HCT116 (cell line): Measurements from ENCODE around the gene PDE4C. TPM values are rescaled to one million over a fixed set of nuclear protein-coding genes. Genes with fewer than 3 reads are reported as not detected.

ENCODE experiments used
- ATAC-seq: fragments of 200-7000 bp; cut with Tn5 transposase; 2 replicates; pipeline ENCODE4 v1.9.1; 2020; ENCODE audit warnings: mild to moderate bottlenecking, moderate library complexity
- BruUV-seq: library from RNA; stranded (reverse); fragments of 400-500 nt; replicated peaks from 2 replicates; lab custom pipeline; 2021; lab: Mats Ljungman, UMichigan
- CTCF ChIA-PET: fragments of 300-600 bp; sonication (Branson Sonifier 250); formaldehyde crosslinking; loops from one replicate; lab custom pipeline; 2021; ENCODE audit warnings: antibody characterized with exemption; lab: Charles Lee
- POLR2A ChIA-PET: fragments of 300-600, 350-600 bp; sonication (Branson Sonifier 250); formaldehyde crosslinking; loops from one replicate; lab custom pipeline; 2021; ENCODE audit warnings: antibody characterized with exemption; lab: Charles Lee
- RAD21 ChIA-PET, 2 experiments: fragments of 300-600 bp; sonication (Branson Sonifier 250); formaldehyde crosslinking; loops; one replicate each; lab custom pipeline; 2023; ENCODE audit warnings: low total read pairs in 2 of 2; ENCODE audit not compliant: uncharacterized antibody in 2 of 2, unreplicated experiment in 2 of 2, low non-redundant PET in 1 of 2; lab: Charles Lee
- DNase-seq: peaks from one replicate; pipeline ENCODE4 v3.0.0-alpha.2; 2010; ENCODE audit warnings: low read depth, low spot score
- H2AFZ ChIP-seq: fragments of 200-600 bp; shearing (Covaris generic), sonication (generic); 2 replicates; pipeline ENCODE4 v1.6.1; 2017; ENCODE audit warnings: low read depth, mixed run types, mixed read lengths, antibody characterized with exemption, low read length; ENCODE audit not compliant: poor library complexity, severe bottlenecking
- H3K27ac ChIP-seq: 2 replicates; pipeline ENCODE4 v1.5.1; 2012; ENCODE audit warnings: low read depth, low read length
- H3K27me3 ChIP-seq: fragments of 200-600 bp; sonication (generic); 2 replicates; pipeline ENCODE4 v1.6.1; 2016; ENCODE audit warnings: mixed run types, low read length, mixed read lengths; ENCODE audit not compliant: insufficient read depth
- H3K36me3 ChIP-seq, 2 experiments: fragments of 200-500 bp in 1 of 2; fragments of 200-600 bp in 1 of 2; sonication (Bioruptor generic) in 1 of 2; sonication (generic) in 1 of 2; 2 replicates each; pipeline versions ENCODE4 v1.5.1 to v1.6.1; 2014 to 2016; ENCODE audit warnings: low read length in 2 of 2, inconsistent platforms in 1 of 2, mixed read lengths in 1 of 2, mixed run types in 1 of 2; ENCODE audit not compliant: insufficient read depth in 2 of 2, control insufficient read depth in 1 of 2
- H3K4me1 ChIP-seq, 2 experiments: fragments of 200-600 bp in 1 of 2; sonication (generic) in 1 of 2; 2 replicates each; pipeline versions ENCODE4 v1.5.1 to v1.6.1; 2012 to 2017; ENCODE audit warnings: low read length in 2 of 2, inconsistent platforms in 1 of 2, mild to moderate bottlenecking in 1 of 2, mixed read lengths in 1 of 2, mixed run types in 1 of 2, moderate library complexity in 1 of 2; ENCODE audit not compliant: insufficient read depth in 2 of 2, control insufficient read depth in 1 of 2
- H3K4me2 ChIP-seq: fragments of 200-600 bp; sonication (generic); 2 replicates; pipeline ENCODE4 v1.6.1; 2017; ENCODE audit warnings: mixed run types, low read length, mixed read lengths
- H3K4me3 ChIP-seq, 2 experiments: fragments of 200-600 bp in 1 of 2; sonication (generic) in 1 of 2; replicated peaks in 1 of 2; 2 replicates each; pipeline ENCODE4 v1.5.1; 2011 to 2016; ENCODE audit warnings: low read length in 2 of 2, control low read depth in 1 of 2, low read depth in 1 of 2, mild to moderate bottlenecking in 1 of 2, mixed read lengths in 1 of 2, mixed run types in 1 of 2
- H3K79me2 ChIP-seq: fragments of 200-600 bp; sonication (generic); 2 replicates; pipeline ENCODE4 v1.6.1; 2017; ENCODE audit warnings: mild to moderate bottlenecking, mixed run types, low read length, moderate library complexity, mixed read lengths; ENCODE audit not compliant: insufficient read depth
- H3K9ac ChIP-seq: fragments of 200-600 bp; sonication (generic); 2 replicates; pipeline ENCODE4 v1.6.1; 2016; ENCODE audit warnings: low read length, mixed read lengths
- H3K9me2 ChIP-seq: fragments of 200-600 bp; sonication (generic), shearing (Covaris generic); 2 replicates; pipeline ENCODE4 v1.6.1; 2017; ENCODE audit warnings: mixed run types, mild to moderate bottlenecking, moderate library complexity; ENCODE audit not compliant: insufficient read depth
- H3K9me3 ChIP-seq, 2 experiments: fragments of 200-500 bp in 1 of 2; fragments of 200-600 bp in 1 of 2; sonication (Bioruptor generic) in 1 of 2; sonication (generic) in 1 of 2; 2 replicates each; pipeline ENCODE4 v1.6.1; 2014 to 2017; ENCODE audit warnings: low read length in 2 of 2, mixed read lengths in 2 of 2, inconsistent platforms in 1 of 2, low read depth in 1 of 2, mild to moderate bottlenecking in 1 of 2, mixed run types in 1 of 2, moderate library complexity in 1 of 2; ENCODE audit not compliant: control insufficient read depth in 1 of 2, insufficient read depth in 1 of 2
- H4K20me1 ChIP-seq: fragments of 200-600 bp; sonication (generic), shearing (Covaris generic); 2 replicates; pipeline ENCODE4 v1.6.1; 2017; ENCODE audit warnings: mixed run types, mild to moderate bottlenecking, moderate library complexity; ENCODE audit not compliant: insufficient read depth
- CTCF ChIP-seq, 3 experiments: fragments of 200-600 bp in 1 of 3; sonication (generic) in 1 of 3; IDR thresholded peaks in 2 of 3; conservative IDR thresholded peaks in 1 of 3; 2 replicates each; pipeline ENCODE4 v1.5.1; 2012 to 2017; ENCODE audit warnings: low read depth in 2 of 3, low read length in 2 of 3, antibody characterized with exemption in 1 of 3, borderline replicate concordance in 1 of 3, control low read depth in 1 of 3, mild to moderate bottlenecking in 1 of 3, mixed read lengths in 1 of 3, mixed run types in 1 of 3, moderate library complexity in 1 of 3; ENCODE audit not compliant: insufficient read depth in 1 of 3
- FOSL1 ChIP-seq: IDR thresholded peaks from 2 replicates; pipeline ENCODE4 v1.6.1; 2012; ENCODE audit warnings: low read depth
- REST ChIP-seq: IDR thresholded peaks from 2 replicates; pipeline ENCODE4 v1.6.1; 2012; ENCODE audit warnings: low read depth
- ZBTB33 ChIP-seq: IDR thresholded peaks from 2 replicates; pipeline ENCODE4 v1.6.1; 2011; ENCODE audit warnings: mild to moderate bottlenecking, low read length, moderate library complexity; ENCODE audit not compliant: insufficient replicate concordance; ENCODE audit errors: extremely low read depth
- ZFX ChIP-seq: fragments of 450-650 bp; IDR thresholded peaks from 2 replicates; pipeline ENCODE4 v1.6.1; 2017
- intact Hi-C: fragments of 100-400 bp; cut with micrococcal nuclease; formaldehyde crosslinking; loops from 2 replicates; pipeline ENCODE4 v1.10.0; 2022
- total RNA-seq: library from RNA; stranded (reverse); gene quantifications from one replicate; pipeline ENCODE4 v1.2.1, GENCODE V29; 2021; ENCODE audit not compliant: unreplicated experiment

The PDE4C gene
- total RNA-seq, 1 experiment from 2014 or later = 1.5 TPM

- no peak for TF ChIP-seq CTCF (IDR thresholded peaks at IDR 0.05 in 2 of 3, conservative IDR thresholded peaks at IDR 0.05 in 1 of 3; ENCODE audit: borderline replicate concordance in 1 of 3, insufficient read depth in 1 of 3, low read depth in 2 of 3, low read length in 2 of 3)
Measured at GRCh38 chr19:18229915-18230314, 3.7 kb upstream of the PDE4C start (continued).

- no peak for TF ChIP-seq ZFX
- TF ChIP-seq ZBTB33 = no peak
- TF ChIP-seq FOSL1 = no peak
- peak in 2 of 3 experiments; percentile 69 to 73; a peak in 4 of 6 replicates for TF ChIP-seq CTCF (IDR thresholded peaks at IDR 0.05 in 2 of 3, conservative IDR thresholded peaks at IDR 0.05 in 1 of 3; ENCODE audit: borderline replicate concordance in 1 of 3, insufficient read depth in 1 of 3, low read depth in 2 of 3, low read length in 2 of 3)
- TF ChIP-seq REST = no peak
- H3K79me2 ChIP-seq = no peaks in the 10 kb centered on the region
- ChIA-PET POLR2A (no interaction called here), CTCF (no interaction called here), RAD21 (no interaction called here)
- no peaks in the 10 kb centered on the region for H3K9me2 ChIP-seq
- H3K27me3 ChIP-seq = no peaks in the 10 kb centered on the region
- H3K4me3 ChIP-seq = no peak overlapping the region
- DNase-seq (no peak), ATAC-seq (no peak)
- no peak overlapping the region for H3K27ac ChIP-seq
- no peak overlapping the region for H2AFZ ChIP-seq
- no peak overlapping the region for H3K4me2 ChIP-seq
- no peaks in the 10 kb centered on the region for H4K20me1 ChIP-seq
- peaks cover 6 to 24% of the 10 kb centered on the region in 2 experiments; a peak in 3 of 4 replicates for H3K4me1 ChIP-seq
- intact Hi-C loops = no loop called here
- H3K9ac ChIP-seq = no peak overlapping the region
- H3K9me3 ChIP-seq = no peaks in the 10 kb centered on the region
- no TSS peak for BruUV-seq
- H3K36me3 ChIP-seq = no peaks in the 10 kb centered on the region
Measured at GRCh38 chr19:18229474-18229873, 3.2 kb upstream of the PDE4C start.
